HG03354 (cell line): Measurements from ENCODE around the gene PKDCC.
"Not testable (repeated sequence)": the region's sequence is repeated elsewhere in the genome, so short reads cannot be mapped to it uniquely, and the experiment has no call there.

Experiments used
- ATAC-seq: cut with Tn5 transposase; IDR thresholded peaks from one replicate; pipeline ENCODE4 v1.9.1; 2021; ENCODE audit warnings: mild to moderate bottlenecking; ENCODE audit not compliant: unreplicated experiment, poor library complexity, severe bottlenecking

The PKDCC gene

GRCh38 chr2:42060028-42060427 is 12.2 kb downstream of the PKDCC start:
- ATAC-seq = no peak

- no peak for ATAC-seq
Observed at GRCh38 chr2:42060718-42061619, 13.1 kb downstream of the PKDCC start.

DNA sequence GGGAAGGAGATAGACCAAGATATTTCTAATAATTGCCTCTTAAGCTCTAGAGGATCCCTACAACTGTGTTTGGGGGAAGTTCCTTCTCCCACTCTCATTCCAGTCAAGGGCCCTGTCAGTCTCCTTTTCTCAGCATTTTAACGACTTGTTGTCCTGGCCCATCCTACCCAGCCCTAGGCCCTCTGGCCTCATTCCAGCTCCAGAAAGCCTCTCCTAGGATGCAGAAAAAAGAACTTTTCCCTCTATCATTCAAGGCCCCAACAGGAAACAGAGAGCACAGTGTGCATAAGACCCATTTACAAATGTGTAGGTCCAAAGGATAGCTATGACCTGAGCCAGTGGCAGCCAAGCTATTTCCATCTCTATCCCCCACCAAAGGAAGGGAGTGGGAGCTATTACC is 14.0 kb downstream of the PKDCC start:
- no peak for ATAC-seq

- ATAC-seq = no peak
Observed at GRCh38 chr2:42063431-42064171, 15.8 kb downstream of the PKDCC start.

GRCh38 chr2:42064417-42064942 is 16.7 kb downstream of the PKDCC start:
- no peak for ATAC-seq

- ATAC-seq = not testable (repeated sequence)
Observed at GRCh38 chr2:42065753-42066152, 17.9 kb downstream of the PKDCC start.

- ATAC-seq = not testable (repeated sequence)
Observed at GRCh38 chr2:42067001-42067400, 19.2 kb downstream of the PKDCC start.

GRCh38 chr2:42067521-42067920 is 19.7 kb downstream of the PKDCC start:
- no peak for ATAC-seq

GRCh38 chr2:42068571-42069178 is 20.9 kb downstream of the PKDCC start:
- ATAC-seq = no peak

DNA sequence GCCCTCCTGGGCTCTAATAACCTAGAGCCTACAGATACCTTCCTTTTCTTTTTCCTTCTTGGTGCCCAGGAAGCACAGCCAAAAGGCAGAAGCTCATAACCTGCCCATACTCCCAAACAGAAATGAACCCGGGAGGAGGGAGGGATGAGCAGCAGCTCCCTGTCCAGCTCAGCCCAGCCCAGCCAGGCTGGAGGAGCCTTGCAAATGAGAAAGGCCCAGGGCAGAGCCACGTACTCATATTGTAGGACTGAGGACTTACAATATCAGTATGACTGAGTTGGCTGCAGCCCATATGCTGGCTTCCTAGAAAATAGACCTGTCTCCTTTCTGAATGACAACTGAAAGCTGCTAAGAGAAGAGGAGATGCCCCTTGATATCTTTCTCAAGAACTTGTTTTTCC is 21.7 kb downstream of the PKDCC start:
- ATAC-seq = no peak

GRCh38 chr2:42071791-42072190 is 24.0 kb downstream of the PKDCC start:
- ATAC-seq = no peak

DNA sequence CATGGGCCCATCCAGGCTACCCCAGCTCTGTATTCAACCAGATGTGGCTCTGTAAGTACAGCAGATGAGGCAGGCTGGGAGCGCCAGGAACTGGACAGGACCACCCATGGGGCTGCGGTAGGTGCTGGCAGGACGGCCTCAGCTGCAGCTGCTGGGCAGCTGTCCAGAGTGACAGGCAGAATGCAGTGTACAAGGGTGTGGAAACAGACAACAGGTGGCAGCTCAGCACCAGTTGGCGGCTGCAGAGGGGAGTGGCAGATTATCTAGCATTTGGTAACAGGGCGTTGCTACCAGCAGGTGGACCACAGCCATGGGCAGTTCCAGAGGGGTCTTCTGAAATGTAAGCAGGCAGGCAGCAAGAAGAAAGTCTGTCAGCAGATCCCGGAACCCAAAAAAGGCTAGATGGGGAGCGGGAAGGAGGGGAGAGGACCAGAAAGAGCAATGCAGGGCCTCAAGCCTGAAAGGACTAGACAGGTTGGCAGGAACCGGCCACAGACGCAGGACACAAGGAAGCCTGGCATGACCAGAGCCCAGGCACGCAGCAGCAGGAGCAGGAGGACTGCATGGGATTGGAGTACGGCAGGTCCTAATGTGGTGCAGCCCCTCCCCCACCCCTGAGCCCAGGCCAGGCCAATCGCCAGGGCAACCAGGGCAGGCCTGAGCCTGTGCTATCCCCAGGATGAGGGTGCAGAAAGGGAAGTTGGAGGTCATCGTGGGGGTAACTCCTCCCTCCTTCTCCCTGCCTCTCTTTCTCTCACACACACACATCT is 24.7 kb downstream of the PKDCC start:
- ATAC-seq = no peak

DNA sequence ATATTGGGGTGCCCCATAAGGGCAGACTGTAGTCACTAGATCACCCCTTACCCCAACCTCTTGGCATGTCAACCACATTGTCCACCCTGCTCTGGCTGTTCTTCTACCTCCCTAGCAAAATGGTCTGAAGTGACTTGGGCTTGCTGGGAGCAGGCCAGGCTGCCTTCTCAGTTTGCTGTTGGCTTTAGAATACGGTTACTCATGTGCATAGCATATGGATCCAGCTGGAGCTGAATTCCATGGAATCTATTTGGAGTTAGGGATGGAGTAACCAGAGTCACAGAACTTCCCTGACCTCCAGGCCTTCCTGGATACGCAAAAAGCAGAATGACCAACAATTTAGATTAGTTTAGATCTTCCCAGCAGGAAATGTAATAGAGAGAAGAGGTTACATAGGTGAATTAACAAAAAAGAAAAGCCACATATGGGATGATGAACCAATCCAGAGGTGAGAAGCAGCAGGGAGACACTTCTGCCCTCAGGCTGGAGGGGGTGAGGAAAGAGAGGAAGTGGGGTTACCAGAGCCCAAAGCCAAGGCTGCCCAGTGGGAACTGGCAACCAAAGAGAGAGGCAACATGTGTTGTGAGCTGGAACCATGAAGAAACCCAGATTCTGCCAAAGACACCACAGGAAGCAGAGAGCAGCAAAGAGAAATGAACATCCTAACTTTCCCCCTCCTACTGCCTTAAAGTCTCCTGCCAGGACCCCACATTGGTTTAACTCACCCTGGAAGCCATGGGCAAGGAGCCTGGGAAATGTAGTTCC is 26.1 kb downstream of the PKDCC start:
- ATAC-seq = no peak

DNA sequence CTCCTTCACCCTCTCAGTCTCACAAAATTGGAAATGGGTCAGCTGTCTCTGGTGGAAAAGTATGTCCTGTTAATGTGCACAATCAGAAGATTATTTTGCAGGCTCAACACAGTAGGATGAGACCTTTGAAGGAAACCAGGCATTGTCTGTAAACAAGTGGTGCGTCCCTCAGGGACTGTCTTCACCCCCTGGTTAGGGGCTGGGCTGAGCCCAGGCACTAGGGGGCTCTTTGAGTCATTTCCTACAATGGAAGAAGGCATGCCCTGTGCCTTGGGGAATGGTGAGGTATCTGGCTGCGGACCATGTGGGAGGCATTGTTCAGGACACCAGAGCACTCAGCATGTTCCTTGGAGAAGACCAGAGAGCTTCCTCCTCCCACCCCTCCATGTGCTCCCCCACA is 26.8 kb downstream of the PKDCC start:
- ATAC-seq = no peak

- no peak for ATAC-seq
Observed at GRCh38 chr2:42076357-42077225, 28.8 kb downstream of the PKDCC start.

- no peak for ATAC-seq
Observed at GRCh38 chr2:42077343-42077742, 29.5 kb downstream of the PKDCC start.

GRCh38 chr2:42079737-42080287 is 32.0 kb downstream of the PKDCC start:
- no peak for ATAC-seq

DNA sequence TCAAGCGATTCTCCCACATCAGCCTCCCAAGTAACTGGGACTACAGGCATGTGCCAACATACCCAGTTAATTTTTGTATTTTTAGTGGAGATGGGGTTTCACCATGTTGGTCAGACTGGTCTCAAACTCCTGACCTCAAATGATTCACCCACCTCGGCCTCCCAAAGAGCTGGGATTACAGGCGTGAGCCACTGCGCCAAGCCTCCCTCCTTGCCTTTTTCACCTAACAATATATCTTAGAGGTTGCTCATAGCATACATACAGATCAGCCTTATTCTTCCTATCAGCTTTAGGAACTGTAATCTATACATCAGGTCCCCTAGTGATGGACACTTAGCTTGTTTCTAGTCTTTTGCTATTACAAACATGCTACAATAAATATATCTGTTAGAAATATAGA is 33.3 kb downstream of the PKDCC start:
- ATAC-seq = not testable (repeated sequence)
